NCI-H774 (cell line): ENCODE data around the gene PCDHAC1.
A peak's percentile ranks its signal among the peaks of the same experiment; 100 is the strongest.

ENCODE experiments used
- DNase-seq: peaks from one replicate; lab custom pipeline; 2025; lab: John Stamatoyannopoulos, UW

The PCDHAC1 gene

GRCh38 chr5:140966293-140967225 is 40.5 kb downstream of the PCDHAC1 start, which contains the start of gene PCDHAC2:
Gene PCDHAC2 (plus strand): TSS chr5:140966476. CDS start chr5:140966767, 291 bp downstream.
- DNase-seq, result peak; percentile 56

- no peak for DNase-seq
Measured at GRCh38 chr5:140967226-140967893, 41.3 kb downstream of the PCDHAC1 start.

- DNase-seq, result no peak
Measured at GRCh38 chr5:140969880-140970279, 43.8 kb downstream of the PCDHAC1 start.

GRCh38 chr5:140973550-140973949 is 47.5 kb downstream of the PCDHAC1 start:
- DNase-seq, result no peak

- no peak for DNase-seq
Measured at GRCh38 chr5:140977003-140977402, 50.9 kb downstream of the PCDHAC1 start.

GRCh38 chr5:140978260-140978659 is 52.2 kb downstream of the PCDHAC1 start:
- no peak for DNase-seq

GRCh38 chr5:140978983-140979382 is 52.9 kb downstream of the PCDHAC1 start:
- DNase-seq, result no peak
